NB4 (cell line): ENCODE data around the gene PSMB3.
A peak's percentile ranks its signal among the peaks of the same experiment; 100 is the strongest.

ENCODE experiments used
- DNase-seq: peaks from one replicate; pipeline ENCODE4 v3.0.0; 2010; ENCODE audit warnings: low read depth
- H3K4me3 ChIP-seq: one replicate; pipeline ENCODE4 v1.5.1; 2011; ENCODE audit warnings: mild to moderate bottlenecking, low read depth, low read length, moderate library complexity
- MYC ChIP-seq: IDR thresholded peaks from 2 replicates; pipeline ENCODE4 v1.6.1; 2011; ENCODE audit warnings: low read depth, low read length
- POLR2A ChIP-seq: IDR thresholded peaks from 2 replicates; pipeline ENCODE4 v1.6.1; 2011; ENCODE audit warnings: mild to moderate bottlenecking; ENCODE audit not compliant: insufficient read length; ENCODE audit errors: extremely low read depth
- TF ChIP-seq, protein P1 (sequence below): IDR thresholded peaks from one replicate; pipeline ENCODE4 v1.5.1; 2012; ENCODE audit warnings: low read depth, low read length
- TF ChIP-seq, protein P2 (sequence below): IDR thresholded peaks from 2 replicates; pipeline ENCODE4 v1.6.1; 2011; ENCODE audit warnings: low read depth, low read length

Gene PSMB3

DNA sequence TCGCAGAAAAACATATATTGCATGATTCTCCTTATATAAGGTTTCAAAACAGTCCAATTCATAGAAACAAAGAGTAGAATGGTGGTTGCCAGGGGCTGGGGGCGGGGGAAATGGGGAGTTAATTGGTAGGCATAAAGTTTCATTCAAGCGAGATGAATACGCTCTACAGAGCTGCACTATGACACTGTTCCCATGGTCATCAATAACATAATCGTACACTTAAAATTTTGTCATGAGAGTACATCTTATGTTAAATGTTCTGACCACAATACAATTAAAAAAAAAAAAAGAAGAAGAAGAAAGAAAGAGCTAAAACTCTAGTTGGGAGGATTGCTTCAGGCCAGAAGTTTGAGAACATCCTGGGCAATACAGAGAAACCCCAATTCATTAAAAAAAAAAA, 41.7 kb downstream of the PSMB3 start:
- no peak for DNase-seq
- H3K4me3 ChIP-seq = no peak overlapping the region
- TF ChIP-seq, protein P1, sequence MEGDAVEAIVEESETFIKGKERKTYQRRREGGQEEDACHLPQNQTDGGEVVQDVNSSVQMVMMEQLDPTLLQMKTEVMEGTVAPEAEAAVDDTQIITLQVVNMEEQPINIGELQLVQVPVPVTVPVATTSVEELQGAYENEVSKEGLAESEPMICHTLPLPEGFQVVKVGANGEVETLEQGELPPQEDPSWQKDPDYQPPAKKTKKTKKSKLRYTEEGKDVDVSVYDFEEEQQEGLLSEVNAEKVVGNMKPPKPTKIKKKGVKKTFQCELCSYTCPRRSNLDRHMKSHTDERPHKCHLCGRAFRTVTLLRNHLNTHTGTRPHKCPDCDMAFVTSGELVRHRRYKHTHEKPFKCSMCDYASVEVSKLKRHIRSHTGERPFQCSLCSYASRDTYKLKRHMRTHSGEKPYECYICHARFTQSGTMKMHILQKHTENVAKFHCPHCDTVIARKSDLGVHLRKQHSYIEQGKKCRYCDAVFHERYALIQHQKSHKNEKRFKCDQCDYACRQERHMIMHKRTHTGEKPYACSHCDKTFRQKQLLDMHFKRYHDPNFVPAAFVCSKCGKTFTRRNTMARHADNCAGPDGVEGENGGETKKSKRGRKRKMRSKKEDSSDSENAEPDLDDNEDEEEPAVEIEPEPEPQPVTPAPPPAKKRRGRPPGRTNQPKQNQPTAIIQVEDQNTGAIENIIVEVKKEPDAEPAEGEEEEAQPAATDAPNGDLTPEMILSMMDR = no peak
- TF ChIP-seq MYC (no peak), POLR2A (no peak)
- TF ChIP-seq, protein P2, sequence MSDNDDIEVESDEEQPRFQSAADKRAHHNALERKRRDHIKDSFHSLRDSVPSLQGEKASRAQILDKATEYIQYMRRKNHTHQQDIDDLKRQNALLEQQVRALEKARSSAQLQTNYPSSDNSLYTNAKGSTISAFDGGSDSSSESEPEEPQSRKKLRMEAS = no peak

DNA sequence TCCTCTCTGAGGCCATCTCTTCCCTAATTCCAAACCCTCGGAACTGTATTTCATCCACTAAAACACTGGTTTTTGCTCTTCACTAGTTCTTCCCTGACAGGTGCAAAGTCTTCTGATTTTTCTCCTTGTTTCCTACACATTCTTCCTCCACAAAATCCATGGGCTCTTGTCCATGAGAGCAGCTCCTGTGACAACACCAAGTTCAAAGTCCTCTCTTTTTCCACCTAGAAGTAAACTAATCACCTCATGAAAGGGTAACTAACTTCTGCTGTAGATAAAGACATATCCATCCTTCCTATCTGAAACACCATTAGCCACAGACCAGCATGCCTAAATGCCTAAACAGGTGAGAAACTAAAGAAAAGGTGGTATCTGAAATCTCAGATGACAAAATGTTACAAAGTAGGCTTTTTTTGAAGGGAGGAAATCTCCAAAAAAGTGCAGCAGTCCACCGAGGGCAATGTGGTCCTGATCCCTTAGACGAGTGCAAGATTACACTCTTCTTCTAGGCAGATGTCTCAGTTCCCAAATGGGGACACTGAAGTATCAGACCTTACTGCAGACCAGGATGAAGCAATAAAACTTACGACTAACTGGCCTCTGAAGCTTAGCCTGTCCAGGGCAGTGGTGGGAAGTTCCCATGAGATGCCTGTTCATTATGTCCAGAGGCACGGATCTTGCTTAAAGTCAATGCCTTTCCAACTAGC, 44.1 kb downstream of the PSMB3 start:
- TF ChIP-seq, protein P1 = no peak
- H3K4me3 ChIP-seq = peak overlapping the region; percentile 81
- DNase-seq = peak; percentile 20

DNA sequence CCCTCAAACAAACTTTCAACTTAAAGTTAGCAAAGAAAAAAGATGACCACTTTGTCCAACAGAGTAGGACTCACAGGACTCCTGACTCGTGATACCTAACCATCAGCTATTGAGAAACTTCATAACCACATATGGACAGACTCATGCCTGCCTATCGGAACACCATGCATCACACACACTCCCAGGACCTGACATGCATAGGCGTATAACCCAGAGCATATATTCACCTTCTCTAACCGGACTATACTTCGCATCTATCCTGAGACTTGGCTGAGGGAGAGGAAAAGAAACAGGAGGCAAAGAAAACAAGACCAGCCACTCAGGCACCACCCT, 44.6 kb downstream of the PSMB3 start:
- H3K4me3 ChIP-seq = peak overlapping the region; percentile 81
- peak; percentile 19 for DNase-seq
- TF ChIP-seq, protein P1 = no peak
- no peak for TF ChIP-seq POLR2A

DNA sequence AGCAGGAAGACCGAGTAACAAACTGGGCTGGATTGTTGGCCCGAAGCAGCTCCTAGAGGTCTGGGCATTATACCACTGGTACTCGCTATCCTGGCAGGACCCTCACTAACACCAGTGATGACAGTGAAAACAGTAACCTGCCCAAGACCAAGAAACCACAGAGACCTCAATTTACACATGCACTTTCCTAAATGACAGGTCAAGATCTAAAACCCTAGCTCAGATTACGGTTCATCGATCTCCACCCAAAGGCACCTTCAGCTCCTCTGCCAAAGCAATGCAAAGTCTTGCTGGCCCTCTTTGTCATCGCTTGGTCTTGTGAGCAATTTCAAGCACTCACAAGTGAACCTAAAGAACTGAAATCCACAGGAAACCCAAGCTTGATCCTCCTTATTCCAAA, 45.3 kb downstream of the PSMB3 start:
- no peak for TF ChIP-seq POLR2A
- no peak for TF ChIP-seq MYC
- TF ChIP-seq, protein P1 = no peak
- TF ChIP-seq, protein P2 = no peak
- no peak for DNase-seq
- H3K4me3 ChIP-seq = peak overlapping the region; percentile 81

DNA sequence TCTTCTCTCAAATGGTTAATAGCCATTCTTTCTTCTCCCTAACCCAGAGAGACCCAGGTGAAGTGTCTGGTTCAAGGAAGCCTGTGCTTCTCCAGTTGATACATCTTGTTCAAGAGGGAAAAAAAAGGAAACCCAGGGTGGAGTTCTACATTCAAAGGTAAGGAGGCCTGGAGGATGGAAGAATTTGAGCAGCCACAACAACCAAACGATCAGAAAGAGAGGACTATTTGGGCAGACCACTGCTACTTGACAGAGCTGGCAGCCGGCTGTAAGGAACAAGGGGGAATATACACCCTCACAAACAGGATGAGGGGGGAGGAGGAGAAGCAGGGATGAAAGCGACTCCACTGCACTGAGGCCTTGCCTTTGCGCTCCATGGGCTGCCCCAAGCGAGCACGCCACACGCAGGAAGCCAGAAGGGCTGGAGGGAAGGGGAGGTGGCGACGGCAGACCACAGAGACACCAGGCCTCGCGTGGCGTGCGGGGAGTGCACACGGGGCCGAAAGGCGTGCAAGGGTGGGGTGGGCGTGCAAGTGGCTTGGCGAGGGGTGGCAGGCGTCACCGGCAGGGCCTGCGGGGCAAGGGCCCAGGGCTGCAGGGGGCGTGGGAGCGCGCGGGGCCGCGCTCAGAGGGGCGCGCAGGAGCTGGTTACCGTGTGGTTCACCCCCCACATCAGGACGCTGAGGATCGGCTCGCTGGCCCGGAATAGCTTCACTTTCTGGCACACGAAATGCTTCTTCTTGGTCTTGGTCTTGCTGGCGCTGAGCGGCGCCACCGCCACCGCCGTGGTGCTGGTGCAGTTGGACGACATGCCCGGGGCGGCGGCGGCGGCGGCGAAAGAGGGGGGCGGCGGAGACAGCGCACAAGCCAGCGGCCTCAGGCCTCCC, 46.3 kb downstream of the PSMB3 start:
- peak overlapping the region; percentile 81 for H3K4me3 ChIP-seq
- peak; percentile 74 for DNase-seq
- TF ChIP-seq, protein P2 = peak; percentile 29; the same call in 1 of the 2 replicates
- no peak; the same call in 1 of the 2 replicates for TF ChIP-seq MYC

DNA sequence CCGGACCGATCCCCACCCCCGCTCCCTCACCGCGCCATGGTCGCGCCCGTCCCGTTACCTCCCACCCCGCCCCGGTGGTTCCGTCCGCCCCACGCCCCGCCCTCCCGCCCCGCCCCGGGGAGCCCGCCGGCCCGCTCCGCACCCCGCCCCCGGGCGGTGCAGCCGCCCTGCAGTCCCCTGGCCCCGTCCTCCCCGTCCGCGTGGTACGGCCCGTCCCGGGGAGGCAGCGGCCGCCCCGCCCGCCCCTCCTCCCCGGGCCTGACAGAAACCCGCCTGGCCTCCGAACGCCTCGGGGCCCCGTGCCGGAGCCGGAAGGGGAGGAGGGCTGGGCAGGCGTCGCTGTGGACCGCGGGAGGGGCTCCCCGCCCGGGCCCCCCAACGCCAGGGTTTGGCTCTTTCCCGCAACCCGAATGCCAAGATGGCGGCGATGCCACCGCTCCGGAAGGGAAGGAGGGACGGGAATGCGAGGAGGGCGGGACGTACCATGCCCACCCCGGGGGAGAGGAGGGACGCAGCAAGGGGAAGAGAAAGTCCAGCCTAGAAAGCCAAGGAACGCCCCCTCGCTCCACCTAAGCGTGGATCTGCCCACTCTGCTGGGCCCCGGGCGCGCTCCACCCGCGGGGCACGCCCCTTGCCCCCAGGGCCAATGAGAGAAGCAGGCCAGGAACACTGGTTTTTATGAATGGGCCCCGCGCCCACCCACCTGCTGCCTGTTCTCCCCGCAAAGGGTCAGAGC, 47.1 kb downstream of the PSMB3 start, which contains the start of gene PIP4K2B:
PIP4K2B (minus strand) TSS at position 56 of the 736 bp plus-strand sequence. CDS start 132 bp downstream, outside the sequence.
- DNase-seq = peak; percentile 99
- H3K4me3 ChIP-seq = peak within 1 kb of the TSS; percentile 81
- TF ChIP-seq MYC = peak; percentile 76
- peak; percentile 38 for TF ChIP-seq POLR2A
- TF ChIP-seq, protein P2 = peak; percentile 50
- TF ChIP-seq, protein P1 = no peak
